IMR-90 (cell line): ENCODE measurements around the gene RBBP7. TPM values are rescaled to one million over a fixed set of nuclear protein-coding genes. Genes with fewer than 3 reads are reported as not detected.
"Not testable (repeated sequence)": the region's sequence is repeated elsewhere in the genome, so short reads cannot be mapped to it uniquely, and the experiment has no call there.

Source experiments
- ATAC-seq: fragments of 200-7000 bp; cut with Tn5 transposase; 2 replicates; pipeline ENCODE4 v1.9.1; 2020; ENCODE audit warnings: low read depth, mild to moderate bottlenecking, moderate library complexity
- BruUV-seq: library from RNA; stranded (reverse); fragments of 400-500 nt; replicated peaks from 2 replicates; lab custom pipeline; 2021; lab: Mats Ljungman, UMichigan
- CTCF ChIA-PET: fragments of 300-600 bp; formaldehyde crosslinking; extraction: SDS; loops from one replicate; lab custom pipeline; 2021; ENCODE audit warnings: antibody characterized with exemption; lab: Yijun Ruan, JAX
- POLR2A ChIA-PET: fragments of 300-600 bp; sonication (Branson Sonifier 250); formaldehyde crosslinking; loops from one replicate; lab custom pipeline; 2022; ENCODE audit warnings: antibody characterized with exemption; ENCODE audit not compliant: unreplicated experiment; lab: Charles Lee
- DNase-seq: peaks from one replicate; pipeline ENCODE4 v3.0.0; 2013
- H2AFZ ChIP-seq: replicated peaks from 2 replicates; pipeline ENCODE3; 2013; ENCODE audit warnings: low read length, mild to moderate bottlenecking; ENCODE audit not compliant: poor library complexity
- H2AK5ac ChIP-seq: 2 replicates; pipeline ENCODE4 v1.6.1; 2013; ENCODE audit warnings: low read depth, low read length, inconsistent platforms
- H2AK9ac ChIP-seq: replicated peaks from 2 replicates; pipeline ENCODE3; 2013; ENCODE audit warnings: mild to moderate bottlenecking, low read depth, low read length, moderate library complexity; ENCODE audit not compliant: poor library complexity
- H2BK120ac ChIP-seq: 2 replicates; pipeline ENCODE4 v1.6.1; 2013; ENCODE audit warnings: low read depth, low read length, inconsistent platforms
- H2BK15ac ChIP-seq: 3 replicates; pipeline ENCODE4 v1.6.1; 2013; ENCODE audit warnings: low read depth, low read length, inconsistent platforms
- H2BK20ac ChIP-seq: 2 replicates; pipeline ENCODE4 v1.6.1; 2013; ENCODE audit warnings: low read depth, mild to moderate bottlenecking, inconsistent platforms, low read length, moderate library complexity
- H2BK5ac ChIP-seq: 2 replicates; pipeline ENCODE4 v1.6.1; 2013; ENCODE audit warnings: mild to moderate bottlenecking, low read depth, low read length, inconsistent platforms; ENCODE audit not compliant: poor library complexity, severe bottlenecking
- H3K14ac ChIP-seq: replicated peaks from 2 replicates; pipeline ENCODE4 v1.6.1; 2013; ENCODE audit warnings: low read depth, low read length, inconsistent platforms
- H3K18ac ChIP-seq: 2 replicates; pipeline ENCODE4 v1.6.1; 2013; ENCODE audit warnings: low read depth, low read length, control low read depth
- H3K23ac ChIP-seq: 2 replicates; pipeline ENCODE4 v1.6.1; 2013; ENCODE audit warnings: low read depth, low read length, inconsistent platforms
- H3K27ac ChIP-seq: 2 replicates; pipeline ENCODE4 v1.5.1; 2013; ENCODE audit warnings: mild to moderate bottlenecking, control low read depth, low read length; ENCODE audit not compliant: insufficient read depth
- H3K27me3 ChIP-seq: 2 replicates; pipeline ENCODE4 v1.6.1; 2013; ENCODE audit warnings: low read length; ENCODE audit not compliant: control insufficient read depth, insufficient read depth
- H3K36me3 ChIP-seq: 2 replicates; pipeline ENCODE4 v1.6.1; 2013; ENCODE audit warnings: low read length, mixed read lengths; ENCODE audit not compliant: control insufficient read depth, insufficient read depth
- H3K4ac ChIP-seq: 2 replicates; pipeline ENCODE4 v1.6.1; 2013; ENCODE audit warnings: low read depth, low read length, inconsistent platforms
- H3K4me1 ChIP-seq: 2 replicates; pipeline ENCODE4 v1.6.1; 2013; ENCODE audit warnings: low read length, mixed read lengths; ENCODE audit not compliant: control insufficient read depth, insufficient read depth
- H3K4me2 ChIP-seq: 2 replicates; pipeline ENCODE4 v1.6.1; 2013; ENCODE audit warnings: low read depth, mild to moderate bottlenecking, control low read depth, low read length, moderate library complexity
- H3K4me3 ChIP-seq: 2 replicates; pipeline ENCODE4 v1.5.1; 2013; ENCODE audit warnings: low read depth, mild to moderate bottlenecking, control low read depth, low read length, moderate library complexity; ENCODE audit not compliant: insufficient read depth
- H3K56ac ChIP-seq: 2 replicates; pipeline ENCODE4 v1.6.1; 2013; ENCODE audit warnings: low read length, inconsistent platforms; ENCODE audit not compliant: insufficient read depth; ENCODE audit errors: extremely low read depth
- H3K79me1 ChIP-seq, 2 experiments: 2 replicates each; pipeline ENCODE4 v1.6.1; 2013; ENCODE audit warnings: low read length in 2 of 2, inconsistent platforms in 1 of 2, low read depth in 1 of 2
- H3K9ac ChIP-seq: 2 replicates; pipeline ENCODE4 v1.6.1; 2013; ENCODE audit warnings: low read depth, low read length, control low read depth
- H3K9me1 ChIP-seq: 2 replicates; pipeline ENCODE4 v1.6.1; 2013; ENCODE audit warnings: low read length, inconsistent platforms; ENCODE audit not compliant: insufficient read depth
- H3K9me3 ChIP-seq: 2 replicates; pipeline ENCODE4 v1.6.1; 2013; ENCODE audit warnings: low read length; ENCODE audit not compliant: control insufficient read depth, insufficient read depth
- H4K20me1 ChIP-seq: 2 replicates; pipeline ENCODE4 v1.6.1; 2013; ENCODE audit warnings: low read length, inconsistent platforms; ENCODE audit not compliant: insufficient read depth
- H4K5ac ChIP-seq: 2 replicates; pipeline ENCODE4 v1.6.1; 2013; ENCODE audit warnings: mild to moderate bottlenecking, low read depth, low read length, control low read depth
- H4K8ac ChIP-seq, 2 experiments: 2 replicates each; pipeline ENCODE4 v1.6.1; 2013; ENCODE audit warnings: low read depth in 2 of 2, low read length in 2 of 2, control low read depth in 1 of 2, inconsistent platforms in 1 of 2
- H4K91ac ChIP-seq: 2 replicates; pipeline ENCODE4 v1.6.1; 2013; ENCODE audit warnings: low read depth, low read length, inconsistent platforms; ENCODE audit not compliant: insufficient read depth
- FOS ChIP-seq: fragments of 150-350 bp; IDR thresholded peaks from 2 replicates; pipeline ENCODE4 v1.6.1; 2016; ENCODE audit warnings: low read depth, low read length
- WGBS, 2 experiments: methylation state at CpG; one replicate each; pipeline versions ENCODE4 v1.1.5 to v1.1.7; 2013; ENCODE audit warnings: missing lambda C conversion rate in 2 of 2; ENCODE audit not compliant: insufficient read length in 1 of 2; ENCODE audit errors: extremely low coverage in 2 of 2; 5-methylcytosine and 5-hydroxymethylcytosine counted together
- dilution Hi-C: fragments of 300-500 bp; cut with HindIII; formaldehyde crosslinking; loops from one replicate; pipeline ENCODE4 v1.14.3; 2018; ENCODE audit warnings: low sequenced_read_pairs; ENCODE audit not compliant: unreplicated experiment
- in situ Hi-C: fragments of 300-500 bp; cut with MboI; formaldehyde crosslinking; loops from 3 replicates; pipeline ENCODE4 v1.14.3; 2019; ENCODE audit warnings: low sequenced_read_pairs, inconsistent platforms, mixed read lengths
- intact Hi-C: fragments of 100-400 bp; cut with micrococcal nuclease; formaldehyde crosslinking; loops from 2 replicates; pipeline ENCODE4 v1.10.0; 2022
- polyA plus RNA-seq, 3 experiments: library from polyadenylated mRNA; depleted of rRNA; stranded (reverse); fragments of >200 nt; gene quantifications; 2 replicates each; pipeline ENCODE4 v1.2.3, GENCODE V29; 2012; ENCODE audit warnings: low replicate concordance in 1 of 3
- total RNA-seq: library from RNA; depleted of rRNA; stranded (reverse); fragments of >200 nt; gene quantifications from 2 replicates; pipeline ENCODE4 v1.2.3, GENCODE V29; 2012

The RBBP7 gene
- total and polyA plus RNA-seq, 2 of the 4 experiments (the other 2 are of a cell fraction): 147 to 149 TPM

DNA sequence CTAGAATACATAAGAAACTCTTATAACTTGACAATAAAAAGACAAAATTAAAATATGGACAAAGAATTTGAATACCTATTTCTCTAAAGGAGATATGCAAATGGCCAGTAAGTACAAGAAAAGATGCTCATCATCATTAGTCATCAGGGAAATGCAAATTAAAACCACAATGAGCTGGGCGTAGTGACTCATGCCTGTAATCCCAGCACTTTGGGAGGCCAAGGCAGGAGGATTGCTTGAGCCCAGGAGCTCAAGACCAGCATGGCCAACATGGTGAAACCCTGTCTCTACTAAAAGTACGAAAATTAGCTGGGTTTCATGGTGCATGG, 14.1 kb downstream of the RBBP7 start:
- H3K9ac ChIP-seq, intact Hi-C loops, H3K18ac ChIP-seq, H3K9me3 ChIP-seq, H4K91ac ChIP-seq, H2AFZ ChIP-seq, H4K5ac ChIP-seq, H3K14ac ChIP-seq, H2AK9ac ChIP-seq, in situ Hi-C loops, H3K23ac ChIP-seq, H2BK120ac ChIP-seq, H4K8ac ChIP-seq, H3K9me1 ChIP-seq, H2BK20ac ChIP-seq, H3K56ac ChIP-seq, H2BK15ac ChIP-seq, H3K4me1 ChIP-seq, POLR2A ChIA-PET, H2AK5ac ChIP-seq, BruUV-seq, H3K4me3 ChIP-seq, H3K4me2 ChIP-seq, H3K27ac ChIP-seq, H3K27me3 ChIP-seq, H3K4ac ChIP-seq, dilution Hi-C loops: not testable (repeated sequence)
- Histone ChIP-seq H3K36me3 (peaks cover 30% of the 10 kb centered on the region), H3K79me1 (peaks cover 9 to 23% of the 10 kb centered on the region in 2 experiments; a peak in 2 of 4 replicates), H2BK5ac (peak overlapping the region; percentile 37), H4K20me1 (peaks cover 11% of the 10 kb centered on the region; the same call in 1 of the 2 replicates)
- ATAC-seq (0 out of 2 replicates have a peak, but pooled peaks have one; percentile 27), DNase-seq (peak; percentile 72)
- WGBS, 2 experiments: 67% methylated on average over 1 of the region's 2 CpGs; no CpG with 5 or more reads in 1 of the 2 experiments
- CTCF ChIA-PET: interaction anchor here (0.6 kb wide), 1 partner anchor 17 kb away, joined by 3 read pairs; no protein-coding TSS in a partner anchor
- peak; percentile 43; the same call in 1 of the 2 replicates for TF ChIP-seq FOS
